Lung (tissue), 12 donors: ENCODE measurements around the gene HOXA11. TPM values are rescaled to one million over a fixed set of nuclear protein-coding genes. Genes with fewer than 3 reads are reported as not detected.

Experiments used
- ATAC-seq: fragments of 200-7000 bp; cut with Tn5 transposase; one replicate; pipeline ENCODE4 v1.9.1; 2020; ENCODE audit warnings: moderate number of reproducible peaks; ENCODE audit not compliant: insufficient read depth, low FRiP score
- DNase-seq, 3 donors: peaks; one replicate each; pipeline ENCODE4 v3.0.0-alpha.2; 2013 to 2017
- H3K27ac ChIP-seq, 2 donors: one replicate each; pipeline ENCODE4 v1.5.1; 2013; ENCODE audit warnings: mild to moderate bottlenecking in 2 of 2, moderate library complexity in 2 of 2, control low read depth in 1 of 2, inconsistent platforms in 1 of 2, low read depth in 1 of 2, low read length in 1 of 2
- H3K27me3 ChIP-seq, 3 donors: one replicate each; pipeline ENCODE4 v1.5.1; 2013; ENCODE audit warnings: low read length in 2 of 3; ENCODE audit not compliant: control insufficient read depth in 3 of 3, insufficient read depth in 3 of 3
- H3K36me3 ChIP-seq, 4 donors: one replicate each; pipeline ENCODE4 v1.5.1; 2013; ENCODE audit warnings: low read length in 4 of 4, mild to moderate bottlenecking in 1 of 4, moderate library complexity in 1 of 4; ENCODE audit not compliant: control insufficient read depth in 4 of 4, insufficient read depth in 4 of 4
- H3K4me1 ChIP-seq, 5 donors: one replicate each; pipeline ENCODE4 v1.5.1; 2013; ENCODE audit warnings: low read length in 5 of 5, mild to moderate bottlenecking in 2 of 5, moderate library complexity in 1 of 5; ENCODE audit not compliant: control insufficient read depth in 5 of 5, insufficient read depth in 5 of 5
- H3K4me3 ChIP-seq: one replicate; pipeline ENCODE4 v1.5.1; 2013; ENCODE audit warnings: mild to moderate bottlenecking, control low read depth, moderate library complexity
- H3K9ac ChIP-seq, 2 donors: one replicate each; pipeline ENCODE4 v1.5.1; 2013; ENCODE audit warnings: low read length in 2 of 2, control low read depth in 1 of 2; ENCODE audit not compliant: insufficient read depth in 1 of 2
- H3K9me3 ChIP-seq, 4 donors: one replicate each; pipeline ENCODE4 v1.5.1; 2013; ENCODE audit warnings: low read length in 3 of 4, mild to moderate bottlenecking in 1 of 4, moderate library complexity in 1 of 4; ENCODE audit not compliant: control insufficient read depth in 4 of 4, insufficient read depth in 3 of 4
- WGBS, 2 donors: extraction: QIAGEN DNeasy Blood & Tissue Kit; methylation state at CpG; one replicate each; pipeline ENCODE4 v1.1.7; 2013; 5-methylcytosine and 5-hydroxymethylcytosine counted together
- polyA plus RNA-seq, 2 donors: library from polyadenylated mRNA; stranded (reverse); fragments of 200-250 nt; gene quantifications; one replicate each; pipeline ENCODE4 v1.2.1, GENCODE V29; 2013
- total RNA-seq, 2 donors: library from RNA; depleted of rRNA in 1 of 2; stranded (reverse); fragments of >200 nt in 1 of 2; gene quantifications; one replicate each; pipeline ENCODE4 v1.2.1, GENCODE V29; 2014 to 2021
- TF ChIP-seq, protein P1 (sequence below): IDR thresholded peaks from 2 replicates; pipeline ENCODE4 v1.5.1; 2012; ENCODE audit warnings: mild to moderate bottlenecking; ENCODE audit errors: control extremely low read depth, extremely low read depth
- donor health status: control.
- donor health status: control.
- donor health status: Bipolar disorder and iron deficiency.
- donor health status: healthy.
- donor health status: DM: yes; HTN: yes; CAD: no.

Gene HOXA11
- total and polyA plus RNA-seq, 4 donors, result not detected

DNA sequence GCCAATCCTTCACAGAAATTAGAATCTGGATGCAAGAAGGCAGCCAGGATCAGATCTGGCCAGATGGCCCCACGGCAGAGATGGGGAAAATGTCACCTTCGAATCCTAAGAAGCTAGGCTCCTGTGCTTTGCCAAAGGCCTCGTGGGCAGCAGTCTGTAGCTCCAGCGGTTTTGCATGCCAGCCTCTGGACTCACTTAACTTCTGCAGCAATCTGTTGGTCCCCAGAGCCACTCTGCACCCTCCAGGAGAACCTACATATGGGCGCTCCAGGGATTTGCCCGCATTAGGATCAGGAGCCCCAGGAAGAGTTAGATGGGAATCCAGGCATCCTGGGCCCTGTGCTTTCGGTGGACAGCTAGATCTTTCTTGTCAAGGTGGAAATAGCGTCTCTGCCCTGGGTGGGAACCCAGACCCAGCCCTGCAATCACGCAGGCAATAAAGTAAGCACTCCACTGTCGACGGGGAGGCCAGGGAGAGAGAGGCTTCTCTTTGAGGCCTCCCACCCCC lies 25.0 kb upstream of the HOXA11 start:
- ATAC-seq (no peak), DNase-seq (no peak)
- H3K4me3 ChIP-seq, result no peak overlapping the region
- H3K9ac ChIP-seq, result no peak overlapping the region
- no peak overlapping the region for H3K27ac ChIP-seq
- peaks cover 15 to 98% (median 96%) of the 10 kb centered on the region in 3 donors for H3K27me3 ChIP-seq
- no peaks in the 10 kb centered on the region for H3K36me3 ChIP-seq
- TF ChIP-seq, protein P1, sequence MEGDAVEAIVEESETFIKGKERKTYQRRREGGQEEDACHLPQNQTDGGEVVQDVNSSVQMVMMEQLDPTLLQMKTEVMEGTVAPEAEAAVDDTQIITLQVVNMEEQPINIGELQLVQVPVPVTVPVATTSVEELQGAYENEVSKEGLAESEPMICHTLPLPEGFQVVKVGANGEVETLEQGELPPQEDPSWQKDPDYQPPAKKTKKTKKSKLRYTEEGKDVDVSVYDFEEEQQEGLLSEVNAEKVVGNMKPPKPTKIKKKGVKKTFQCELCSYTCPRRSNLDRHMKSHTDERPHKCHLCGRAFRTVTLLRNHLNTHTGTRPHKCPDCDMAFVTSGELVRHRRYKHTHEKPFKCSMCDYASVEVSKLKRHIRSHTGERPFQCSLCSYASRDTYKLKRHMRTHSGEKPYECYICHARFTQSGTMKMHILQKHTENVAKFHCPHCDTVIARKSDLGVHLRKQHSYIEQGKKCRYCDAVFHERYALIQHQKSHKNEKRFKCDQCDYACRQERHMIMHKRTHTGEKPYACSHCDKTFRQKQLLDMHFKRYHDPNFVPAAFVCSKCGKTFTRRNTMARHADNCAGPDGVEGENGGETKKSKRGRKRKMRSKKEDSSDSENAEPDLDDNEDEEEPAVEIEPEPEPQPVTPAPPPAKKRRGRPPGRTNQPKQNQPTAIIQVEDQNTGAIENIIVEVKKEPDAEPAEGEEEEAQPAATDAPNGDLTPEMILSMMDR, result no peak
- peaks cover 0 to 12% (median 0%) of the 10 kb centered on the region in 4 donors for H3K9me3 ChIP-seq
- 36 to 42% methylated on average over 11 of the region's 11 CpGs for WGBS, 2 donors
- peaks cover 0 to 18% (median 0%) of the 10 kb centered on the region in 5 donors for H3K4me1 ChIP-seq

- no peak overlapping the region for H3K27ac ChIP-seq
- H3K36me3 ChIP-seq, result no peaks in the 10 kb centered on the region
- ATAC-seq (no peak), DNase-seq (no peak)
- no peak overlapping the region for H3K9ac ChIP-seq
- peaks cover 10 to 99% (median 98%) of the 10 kb centered on the region in 3 donors for H3K27me3 ChIP-seq
- H3K4me1 ChIP-seq, result peaks cover 0 to 20% (median 0%) of the 10 kb centered on the region in 5 donors
- H3K4me3 ChIP-seq, result no peak overlapping the region
- WGBS, 2 donors, result 76 to 85% methylated on average over 4 of the region's 4 CpGs
- TF ChIP-seq, protein P1, result no peak
- peaks cover 0 to 10% (median 0%) of the 10 kb centered on the region in 4 donors for H3K9me3 ChIP-seq
Observed at GRCh38 chr7:27208998-27209397, 24.0 kb upstream of the HOXA11 start.

GRCh38 chr7:27207348-27207985 lies 22.4 kb upstream of the HOXA11 start:
- Histone ChIP-seq H3K27ac (no peak overlapping the region), H3K9ac (no peak overlapping the region), H3K4me3 (no peak overlapping the region), H3K27me3 (peaks cover 10 to 100% (median 99%) of the 10 kb centered on the region in 3 donors), H3K4me1 (peaks cover 0 to 11% (median 0%) of the 10 kb centered on the region in 5 donors), H3K36me3 (no peaks in the 10 kb centered on the region), H3K9me3 (peaks cover 0 to 7% (median 0%) of the 10 kb centered on the region in 4 donors)
- no peak for ATAC-seq
- WGBS, 2 donors, result 29 to 40% methylated on average over 7 of the region's 7 CpGs
- no peak for DNase-seq
- TF ChIP-seq, protein P1, result no peak
